ENCODE results near the gene ARL15. TPM values are rescaled to one million over a fixed set of nuclear protein-coding genes. Genes with fewer than 3 reads are reported as not detected.
A peak's percentile ranks its signal among the peaks of the same experiment; 100 is the strongest.

ARL15 gene
- total and polyA plus RNA-seq, 9 of the 15 experiments (the other 6 are each of a cell fraction or from before 2014, with no cell fraction given) = 18.5 to 80.4 (median 57.0) TPM

DNA sequence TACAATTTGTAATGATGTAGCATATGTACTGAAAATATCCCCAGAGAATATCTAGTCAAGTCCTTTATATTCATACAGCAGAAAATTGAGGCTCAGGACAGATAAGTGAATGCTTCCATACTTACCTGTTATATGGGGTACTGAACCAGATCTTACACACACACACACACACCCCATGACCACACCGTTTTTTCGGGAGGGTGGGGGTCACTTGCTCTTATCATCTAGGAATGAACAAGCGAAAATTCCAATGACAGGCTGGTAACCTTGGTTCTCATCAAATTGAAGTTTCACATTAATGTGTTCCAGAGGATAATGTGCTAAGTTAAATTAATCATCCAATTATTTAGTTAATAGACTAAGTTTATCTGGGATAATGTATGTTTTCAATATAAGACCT lies 48.8 kb downstream of the ARL15 start (continued):
- TF ChIP-seq ZNF316 (IDR thresholded peaks at IDR 0.05) (peak; percentile 32; the same call in 1 of the 2 replicates), NFE2 (IDR thresholded peaks at IDR 0.05; ENCODE audit: low read depth) (peak; percentile 72), JUND (IDR thresholded peaks at IDR 0.05; ENCODE audit: borderline replicate concordance, low read depth, low read length) (peak; percentile 25; the same call in 1 of the 2 replicates), JUND (tag; IDR thresholded peaks at IDR 0.05; ENCODE audit: borderline replicate concordance, low read depth, low read length) (no peak), ELF1 (tag; IDR thresholded peaks at IDR 0.05) (no peak), ZNF146 (CRISPR knock-in tag; IDR thresholded peaks at IDR 0.05; ENCODE audit: unreplicated experiment) (no peak), MAFK (IDR thresholded peaks at IDR 0.05; ENCODE audit: low read length) (no peak)
- TF ChIP-seq, protein P1, sequence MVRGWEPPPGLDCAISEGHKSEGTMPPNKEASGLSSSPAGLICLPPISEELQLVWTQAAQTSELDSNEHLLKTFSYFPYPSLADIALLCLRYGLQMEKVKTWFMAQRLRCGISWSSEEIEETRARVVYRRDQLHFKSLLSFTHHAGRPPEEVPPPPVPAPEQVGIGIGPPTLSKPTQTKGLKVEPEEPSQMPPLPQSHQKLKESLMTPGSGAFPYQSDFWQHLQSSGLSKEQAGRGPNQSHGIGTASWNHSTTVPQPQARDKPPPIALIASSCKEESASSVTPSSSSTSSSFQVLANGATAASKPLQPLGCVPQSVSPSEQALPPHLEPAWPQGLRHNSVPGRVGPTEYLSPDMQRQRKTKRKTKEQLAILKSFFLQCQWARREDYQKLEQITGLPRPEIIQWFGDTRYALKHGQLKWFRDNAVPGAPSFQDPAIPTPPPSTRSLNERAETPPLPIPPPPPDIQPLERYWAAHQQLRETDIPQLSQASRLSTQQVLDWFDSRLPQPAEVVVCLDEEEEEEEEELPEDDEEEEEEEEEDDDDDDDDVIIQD (CRISPR knock-in tag; IDR thresholded peaks at IDR 0.05) = no peak

DNA sequence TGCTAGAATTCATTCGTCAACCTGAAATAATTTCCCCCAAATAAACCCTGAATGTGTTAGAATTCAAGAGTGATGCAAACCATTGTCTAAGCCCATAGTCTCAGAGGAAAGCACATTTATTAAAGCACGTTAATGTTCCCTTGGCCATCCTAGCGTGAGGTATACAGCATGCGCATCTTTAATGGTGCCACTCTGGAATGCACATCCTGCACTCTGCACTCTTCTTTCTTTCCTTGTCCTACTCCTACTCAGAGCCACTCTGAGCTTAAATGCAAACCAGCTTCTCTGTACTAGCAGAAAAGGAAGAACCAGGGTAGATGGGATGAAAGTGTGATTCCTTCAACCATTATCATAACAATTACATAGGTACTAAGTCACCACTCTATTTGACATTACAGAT lies 50.4 kb downstream of the ARL15 start:
- BruUV-seq (replicated peaks) = no TSS peak
- no peak for DNase-seq (ENCODE audit: extremely low read depth in 1 of 4, low spot score in 3 of 4)
- CTCF ChIA-PET (ENCODE audit: low intra/inter-chr PET ratio) = no interaction called here

More for the DNA sequence above, 50.4 kb downstream of the ARL15 start:
- Histone ChIP-seq H3K4me3 (no peak overlapping the region), H3K9me3 (replicated peaks; ENCODE audit: control insufficient read depth, insufficient read depth, low read depth, low read length) (no peaks in the 10 kb centered on the region), H3K4me2 (ENCODE audit: insufficient read depth, low read length) (no peak overlapping the region), H3K27me3 (ENCODE audit: control insufficient read depth in 2 of 2, insufficient read depth in 2 of 2, low read length in 2 of 2) (no peaks in the 10 kb centered on the region), H3K27ac (ENCODE audit: extremely low read depth, low read depth, low read length) (no peak overlapping the region), H3K36me3 (ENCODE audit: control insufficient read depth, insufficient read depth, low read length) (peaks cover 2% of the 10 kb centered on the region; the same call in 1 of the 3 replicates), H3K9me1 (ENCODE audit: control insufficient read depth, insufficient read depth, low read length) (no peaks in the 10 kb centered on the region), H3K9ac (ENCODE audit: insufficient read depth in 1 of 2, low read depth in 2 of 2, low read length in 2 of 2) (no peak overlapping the region), H2AFZ (ENCODE audit: low read depth, low read length) (no peak overlapping the region), H4K20me1 (replicated peaks; ENCODE audit: control insufficient read depth, insufficient read depth, low read length) (peaks cover 4% of the 10 kb centered on the region), H3K4me1 (replicated peaks in 1 of 2; ENCODE audit: control insufficient read depth in 2 of 2, insufficient read depth in 2 of 2, low read length in 2 of 2) (peaks cover 3 to 42% of the 10 kb centered on the region in 2 experiments; a peak in 4 of 5 replicates), H3K79me2 (ENCODE audit: control insufficient read depth, insufficient read depth, low read length) (peaks cover 100% of the 10 kb centered on the region)
- TF ChIP-seq, protein P2, sequence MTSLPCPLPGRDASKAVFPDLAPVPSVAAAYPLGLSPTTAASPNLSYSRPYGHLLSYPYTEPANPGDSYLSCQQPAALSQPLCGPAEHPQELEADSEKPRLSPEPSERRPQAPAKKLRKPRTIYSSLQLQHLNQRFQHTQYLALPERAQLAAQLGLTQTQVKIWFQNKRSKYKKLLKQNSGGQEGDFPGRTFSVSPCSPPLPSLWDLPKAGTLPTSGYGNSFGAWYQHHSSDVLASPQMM (CRISPR knock-in tag; IDR thresholded peaks at IDR 0.05) = no peak
- TF ChIP-seq, protein P3, sequence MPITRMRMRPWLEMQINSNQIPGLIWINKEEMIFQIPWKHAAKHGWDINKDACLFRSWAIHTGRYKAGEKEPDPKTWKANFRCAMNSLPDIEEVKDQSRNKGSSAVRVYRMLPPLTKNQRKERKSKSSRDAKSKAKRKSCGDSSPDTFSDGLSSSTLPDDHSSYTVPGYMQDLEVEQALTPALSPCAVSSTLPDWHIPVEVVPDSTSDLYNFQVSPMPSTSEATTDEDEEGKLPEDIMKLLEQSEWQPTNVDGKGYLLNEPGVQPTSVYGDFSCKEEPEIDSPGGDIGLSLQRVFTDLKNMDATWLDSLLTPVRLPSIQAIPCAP (CRISPR knock-in tag; IDR thresholded peaks at IDR 0.05; ENCODE audit: borderline replicate concordance) = no peak
- TF ChIP-seq CTBP1 (IDR thresholded peaks at IDR 0.05; ENCODE audit: borderline replicate concordance) (no peak), ZNF384 (IDR thresholded peaks at IDR 0.05; ENCODE audit: low read depth, low read length) (no peak)
- intact Hi-C loops (cut with micrococcal nuclease) = no loop called here
- FAIRE-seq = no peak
- in situ Hi-C loops (cut with MboI) = loop anchor here (10.0 kb wide), 1 partner anchor 225 kb away; no protein-coding TSS in a partner anchor
- 77% methylated on average over 4 of the region's 4 CpGs for WGBS (ENCODE audit: insufficient coverage, low coverage, missing lambda C conversion rate)
- POLR2A ChIA-PET = no interaction called here
- no peak for ATAC-seq

Measured in K562 (cell line).